ENCODE results near the gene TESK1.
A peak's percentile ranks its signal among the peaks of the same experiment; 100 is the strongest.
"Not testable (repeated sequence)": the region's sequence is repeated elsewhere in the genome, so short reads cannot be mapped to it uniquely, and the experiment has no call there.

The TESK1 gene

GRCh38 chr9:35616681-35617459 lies 11.8 kb downstream of the TESK1 start:
- DNase-seq = no peak

- DNase-seq = no peak
These were observed 12.5 kb downstream of the TESK1 start for GRCh38 chr9:35617548-35617947.

- peak; percentile 72 for DNase-seq
These were observed 13.3 kb downstream of the TESK1 start, which contains the start of gene CD72 for GRCh38 chr9:35618325-35618727. Gene CD72, minus strand, starts transcription at chr9:35618413. Its CDS starts 110 bp downstream, at chr9:35618303.

GRCh38 chr9:35618854-35619799 lies 14.1 kb downstream of the TESK1 start:
- peak; percentile 97 for DNase-seq

- peak; percentile 96 for DNase-seq
These were observed 14.7 kb downstream of the TESK1 start for GRCh38 chr9:35619800-35620158.

- no peak for DNase-seq
These were observed 22.5 kb downstream of the TESK1 start for GRCh38 chr9:35627575-35627974.

- DNase-seq = no peak
These were observed 23.4 kb downstream of the TESK1 start for GRCh38 chr9:35628389-35628991.

- DNase-seq = no peak
These were observed 24.5 kb downstream of the TESK1 start for GRCh38 chr9:35629597-35629996.

GRCh38 chr9:35635730-35636129 lies 30.7 kb downstream of the TESK1 start:
- DNase-seq = no peak

- DNase-seq = no peak
These were observed 31.2 kb downstream of the TESK1 start for GRCh38 chr9:35636135-35636876.

GRCh38 chr9:35636877-35637246 lies 31.8 kb downstream of the TESK1 start:
- DNase-seq = not testable (repeated sequence)

- DNase-seq = not testable (repeated sequence)
These were observed 32.4 kb downstream of the TESK1 start for GRCh38 chr9:35637427-35637955.

GRCh38 chr9:35638751-35639150 lies 33.7 kb downstream of the TESK1 start:
- not testable (repeated sequence) for DNase-seq

GRCh38 chr9:35639225-35639624 lies 34.2 kb downstream of the TESK1 start:
- not testable (repeated sequence) for DNase-seq

GRCh38 chr9:35639631-35640030 lies 34.6 kb downstream of the TESK1 start:
- no peak for DNase-seq

GRCh38 chr9:35640431-35640830 lies 35.4 kb downstream of the TESK1 start:
- not testable (repeated sequence) for DNase-seq

GRCh38 chr9:35641478-35641877 lies 36.4 kb downstream of the TESK1 start:
- DNase-seq = peak; percentile 55

GRCh38 chr9:35643046-35643445 lies 38.0 kb downstream of the TESK1 start:
- DNase-seq = no peak

- DNase-seq = not testable (repeated sequence)
These were observed 40.7 kb downstream of the TESK1 start for GRCh38 chr9:35645736-35646135.

GRCh38 chr9:35646153-35646532 lies 41.1 kb downstream of the TESK1 start:
- peak; percentile 44 for DNase-seq

- peak; percentile 68 for DNase-seq
These were observed 41.6 kb downstream of the TESK1 start for GRCh38 chr9:35646533-35647265.

All from GF-D8 (cell line).